ENCODE data around the gene OLIG3.

Gene OLIG3

DNA sequence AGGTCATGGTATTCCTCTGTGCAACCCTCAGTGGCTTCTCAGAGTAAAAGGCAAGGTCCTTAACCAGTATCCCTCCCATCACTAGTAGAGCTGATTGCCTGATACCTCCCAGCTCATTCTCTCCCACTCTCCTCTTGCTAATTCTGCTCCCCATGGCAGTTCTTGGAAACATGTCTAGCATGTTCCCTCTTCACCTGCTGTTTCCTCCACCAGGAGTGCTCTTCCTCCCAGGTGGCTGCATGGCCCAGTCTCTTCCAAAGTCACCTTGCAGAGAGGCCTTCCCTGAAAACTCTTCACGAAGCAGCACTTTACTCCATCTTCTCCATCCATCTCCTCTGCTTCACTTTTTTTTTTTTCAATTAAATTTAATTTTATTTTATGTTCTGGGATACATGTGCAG lies 36.2 kb upstream of the OLIG3 start:
- no peak overlapping the region for H3K27ac ChIP-seq
- TF ChIP-seq, protein P1, sequence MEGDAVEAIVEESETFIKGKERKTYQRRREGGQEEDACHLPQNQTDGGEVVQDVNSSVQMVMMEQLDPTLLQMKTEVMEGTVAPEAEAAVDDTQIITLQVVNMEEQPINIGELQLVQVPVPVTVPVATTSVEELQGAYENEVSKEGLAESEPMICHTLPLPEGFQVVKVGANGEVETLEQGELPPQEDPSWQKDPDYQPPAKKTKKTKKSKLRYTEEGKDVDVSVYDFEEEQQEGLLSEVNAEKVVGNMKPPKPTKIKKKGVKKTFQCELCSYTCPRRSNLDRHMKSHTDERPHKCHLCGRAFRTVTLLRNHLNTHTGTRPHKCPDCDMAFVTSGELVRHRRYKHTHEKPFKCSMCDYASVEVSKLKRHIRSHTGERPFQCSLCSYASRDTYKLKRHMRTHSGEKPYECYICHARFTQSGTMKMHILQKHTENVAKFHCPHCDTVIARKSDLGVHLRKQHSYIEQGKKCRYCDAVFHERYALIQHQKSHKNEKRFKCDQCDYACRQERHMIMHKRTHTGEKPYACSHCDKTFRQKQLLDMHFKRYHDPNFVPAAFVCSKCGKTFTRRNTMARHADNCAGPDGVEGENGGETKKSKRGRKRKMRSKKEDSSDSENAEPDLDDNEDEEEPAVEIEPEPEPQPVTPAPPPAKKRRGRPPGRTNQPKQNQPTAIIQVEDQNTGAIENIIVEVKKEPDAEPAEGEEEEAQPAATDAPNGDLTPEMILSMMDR (conservative IDR thresholded peaks at IDR 0.05) = peak; percentile 14; the same call in 1 of the 2 replicates
- no peak for TF ChIP-seq ZFX (IDR thresholded peaks at IDR 0.05)

DNA sequence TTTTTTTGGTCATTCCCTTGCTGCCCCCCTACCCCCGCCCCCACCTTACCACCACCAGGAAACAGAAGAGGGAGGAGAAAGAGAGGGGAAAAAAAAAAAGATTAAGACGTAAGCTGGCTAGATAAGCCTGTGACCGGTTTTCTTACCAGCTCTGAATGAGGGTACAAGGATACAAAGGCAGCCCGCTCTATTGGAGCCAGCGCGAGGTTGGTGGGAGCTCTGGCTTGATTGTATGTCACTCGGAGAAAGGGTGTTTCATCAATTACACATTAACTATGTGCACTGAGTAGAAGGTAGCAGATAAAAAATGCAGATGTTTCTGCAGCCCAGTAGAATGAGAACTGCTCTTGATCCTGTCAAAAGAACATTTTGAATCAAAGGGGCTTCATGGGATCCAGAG lies 28.6 kb upstream of the OLIG3 start:
- H3K27ac ChIP-seq = no peak overlapping the region
- no peak for TF ChIP-seq ZFX (IDR thresholded peaks at IDR 0.05)
- TF ChIP-seq, protein P1 (conservative IDR thresholded peaks at IDR 0.05) = no peak

DNA sequence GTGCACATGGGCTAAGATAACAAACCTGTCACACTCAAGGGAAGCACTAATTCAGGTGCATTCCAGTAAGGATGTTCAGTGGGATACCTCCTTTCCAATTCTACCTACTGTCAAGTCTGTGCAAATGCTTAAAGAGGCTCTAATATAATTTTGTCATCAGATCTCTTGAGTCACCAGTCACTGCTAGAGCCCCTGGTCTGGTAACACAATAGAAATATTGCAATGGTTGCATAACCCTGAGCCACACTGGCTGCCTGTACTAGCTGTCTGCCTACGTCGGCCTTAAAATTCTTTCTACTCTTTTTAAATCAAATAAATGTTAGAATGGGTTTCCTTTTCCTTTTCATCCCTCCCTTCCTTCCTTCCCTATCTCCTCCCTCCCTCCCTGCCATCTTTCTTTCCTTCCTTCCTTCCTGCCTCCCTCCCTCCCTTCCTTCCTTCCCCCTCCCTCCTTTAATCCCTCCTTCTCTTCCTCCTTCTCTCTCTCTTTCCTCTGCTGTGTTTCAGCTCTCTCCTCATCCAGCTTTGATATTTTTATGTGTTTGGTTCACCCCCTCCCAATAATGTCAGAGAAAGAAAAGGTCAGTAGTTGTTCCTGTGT lies 28.1 kb upstream of the OLIG3 start:
- TF ChIP-seq, protein P1 (conservative IDR thresholded peaks at IDR 0.05) = no peak
- no peak for TF ChIP-seq ZFX (IDR thresholded peaks at IDR 0.05)
- no peak overlapping the region for H3K27ac ChIP-seq

DNA sequence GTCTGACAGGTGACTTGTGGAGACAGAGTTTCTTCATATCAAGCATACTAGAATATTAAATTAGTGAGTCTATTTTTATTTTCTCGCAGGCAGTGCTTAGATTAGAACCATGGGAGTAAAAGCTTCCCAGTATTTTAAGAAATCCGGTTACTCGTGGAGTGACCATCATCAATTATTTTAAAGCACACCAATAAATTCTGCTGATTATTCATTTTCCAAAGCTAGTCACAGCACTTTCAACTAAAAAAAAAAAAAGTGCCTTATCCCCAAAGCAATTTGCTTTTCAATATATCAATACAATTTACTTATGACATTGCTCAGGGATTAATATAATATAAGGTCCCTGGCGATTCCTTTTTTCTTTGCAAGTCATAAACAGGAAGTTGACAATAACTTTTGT lies 26.3 kb upstream of the OLIG3 start:
- no peak overlapping the region for H3K27ac ChIP-seq
- TF ChIP-seq ZFX (IDR thresholded peaks at IDR 0.05) = no peak
- TF ChIP-seq, protein P1 (conservative IDR thresholded peaks at IDR 0.05) = no peak

DNA sequence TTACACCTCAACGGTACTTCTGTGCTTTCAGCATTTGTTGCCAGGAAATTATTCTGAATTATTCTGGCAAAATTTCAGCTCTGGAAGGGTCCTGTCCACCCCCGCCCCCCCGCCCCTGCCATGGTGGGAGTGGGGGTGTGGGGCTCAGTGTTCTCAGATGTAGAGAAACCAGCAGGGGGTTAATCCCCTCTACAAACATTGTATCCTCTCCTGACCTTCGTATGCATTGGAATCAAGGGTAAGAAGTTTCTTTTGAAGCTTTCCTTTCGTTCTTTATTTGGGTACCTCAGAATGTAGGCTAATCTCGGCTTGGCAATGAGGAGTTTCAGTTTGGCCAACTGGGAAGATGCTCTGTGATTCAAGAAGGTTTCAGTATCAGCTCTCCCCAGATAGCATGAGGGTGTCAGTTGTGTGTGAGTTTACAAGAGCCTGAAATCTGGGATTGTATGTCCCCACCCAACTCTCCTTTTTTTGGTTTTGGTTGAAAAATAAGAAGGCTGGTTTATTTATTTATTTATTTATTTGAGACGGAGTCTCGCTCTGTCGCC lies 25.5 kb upstream of the OLIG3 start:
- TF ChIP-seq, protein P1 (conservative IDR thresholded peaks at IDR 0.05) = no peak
- no peak for TF ChIP-seq ZFX (IDR thresholded peaks at IDR 0.05)
- no peak overlapping the region for H3K27ac ChIP-seq

DNA sequence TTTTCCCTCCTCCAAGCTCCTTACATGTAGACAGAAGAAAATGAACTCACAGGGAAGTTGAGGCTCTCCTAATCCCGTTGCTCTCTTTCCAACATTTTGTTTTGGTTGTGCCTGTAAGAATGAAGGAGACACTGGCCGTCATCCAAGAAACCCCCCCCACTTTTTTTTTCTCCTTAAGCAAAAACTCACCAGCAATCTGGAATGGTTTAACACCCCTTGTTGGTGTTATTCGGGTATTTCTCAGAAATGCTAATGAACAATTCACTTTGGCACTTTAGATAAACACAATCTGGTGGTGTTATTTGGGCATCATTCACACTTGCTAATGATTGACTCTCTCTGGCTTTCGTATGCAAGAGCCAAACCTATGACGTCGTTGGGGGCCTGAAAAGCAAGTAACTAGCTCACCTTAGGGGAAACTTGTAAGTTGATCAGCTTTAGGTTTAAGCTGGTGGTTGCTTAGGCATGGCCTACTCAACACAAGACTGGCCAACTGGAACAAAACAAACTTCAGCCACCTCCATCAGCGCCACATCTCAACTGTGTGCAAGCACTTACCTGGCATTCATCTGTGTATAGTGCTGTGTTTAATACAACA lies 24.3 kb upstream of the OLIG3 start:
- no peak overlapping the region for H3K27ac ChIP-seq
- TF ChIP-seq, protein P1 (conservative IDR thresholded peaks at IDR 0.05) = no peak
- no peak for TF ChIP-seq ZFX (IDR thresholded peaks at IDR 0.05)

DNA sequence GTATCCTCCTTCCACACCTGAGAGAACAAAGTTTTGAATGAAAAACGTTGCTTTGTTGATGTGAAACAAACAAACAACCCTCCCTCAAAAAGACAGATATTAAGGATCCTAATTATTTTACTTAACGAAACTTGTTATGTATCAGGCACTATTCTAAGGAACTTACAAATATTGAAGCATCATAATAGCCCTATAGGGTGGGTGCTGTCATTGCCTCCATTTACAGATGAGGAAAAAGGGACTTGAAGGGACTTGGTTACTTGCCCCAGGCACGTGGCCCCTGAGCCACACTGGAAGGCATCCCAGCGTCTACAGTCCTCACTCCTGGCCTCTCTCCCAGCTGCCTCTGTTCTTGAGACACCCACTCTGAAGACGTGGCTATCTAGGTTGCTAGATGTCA lies 20.2 kb upstream of the OLIG3 start:
- no peak overlapping the region for H3K27ac ChIP-seq
- TF ChIP-seq, protein P1 (conservative IDR thresholded peaks at IDR 0.05) = no peak
- TF ChIP-seq ZFX (IDR thresholded peaks at IDR 0.05) = no peak
